ENCODE data around the gene ARSB.
"Not testable (repeated sequence)": the region's sequence is repeated elsewhere in the genome, so short reads cannot be mapped to it uniquely, and the experiment has no call there.

Gene ARSB

DNA sequence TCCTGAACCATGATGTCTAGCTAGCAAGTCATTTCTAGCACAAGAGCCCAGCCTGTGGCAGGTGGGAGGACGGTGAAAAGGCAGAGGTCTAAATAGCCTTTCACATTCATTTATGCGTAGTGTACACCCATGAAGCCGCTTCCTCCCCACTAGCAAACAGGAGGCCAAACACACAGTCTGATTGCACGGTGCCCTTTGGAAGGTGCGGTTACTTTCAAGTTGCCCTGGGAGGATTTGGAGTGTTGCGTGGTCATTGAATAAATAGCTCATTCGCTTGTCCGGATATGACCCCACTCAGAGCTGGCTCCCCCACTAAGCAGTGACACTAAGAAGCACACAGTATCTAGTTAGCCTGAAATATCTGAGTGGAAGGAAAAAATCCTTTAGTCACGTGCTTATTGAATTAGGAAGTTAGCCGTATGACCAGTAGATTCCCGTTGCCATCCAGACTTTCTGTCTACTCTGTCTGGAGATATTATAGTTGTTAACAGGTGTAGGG is 664 bp upstream of the ARSB start:
- no peak for DNase-seq (ENCODE audit: low read depth)
- H3K4me3 ChIP-seq (ENCODE audit: control insufficient read depth, low read depth, low read length) = peak overlapping the region; percentile 69
- TF ChIP-seq, protein P1, sequence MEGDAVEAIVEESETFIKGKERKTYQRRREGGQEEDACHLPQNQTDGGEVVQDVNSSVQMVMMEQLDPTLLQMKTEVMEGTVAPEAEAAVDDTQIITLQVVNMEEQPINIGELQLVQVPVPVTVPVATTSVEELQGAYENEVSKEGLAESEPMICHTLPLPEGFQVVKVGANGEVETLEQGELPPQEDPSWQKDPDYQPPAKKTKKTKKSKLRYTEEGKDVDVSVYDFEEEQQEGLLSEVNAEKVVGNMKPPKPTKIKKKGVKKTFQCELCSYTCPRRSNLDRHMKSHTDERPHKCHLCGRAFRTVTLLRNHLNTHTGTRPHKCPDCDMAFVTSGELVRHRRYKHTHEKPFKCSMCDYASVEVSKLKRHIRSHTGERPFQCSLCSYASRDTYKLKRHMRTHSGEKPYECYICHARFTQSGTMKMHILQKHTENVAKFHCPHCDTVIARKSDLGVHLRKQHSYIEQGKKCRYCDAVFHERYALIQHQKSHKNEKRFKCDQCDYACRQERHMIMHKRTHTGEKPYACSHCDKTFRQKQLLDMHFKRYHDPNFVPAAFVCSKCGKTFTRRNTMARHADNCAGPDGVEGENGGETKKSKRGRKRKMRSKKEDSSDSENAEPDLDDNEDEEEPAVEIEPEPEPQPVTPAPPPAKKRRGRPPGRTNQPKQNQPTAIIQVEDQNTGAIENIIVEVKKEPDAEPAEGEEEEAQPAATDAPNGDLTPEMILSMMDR (IDR thresholded peaks at IDR 0.05; ENCODE audit: control insufficient read depth, insufficient read depth, low read depth, low read length, missing control alignments) = no peak

DNA sequence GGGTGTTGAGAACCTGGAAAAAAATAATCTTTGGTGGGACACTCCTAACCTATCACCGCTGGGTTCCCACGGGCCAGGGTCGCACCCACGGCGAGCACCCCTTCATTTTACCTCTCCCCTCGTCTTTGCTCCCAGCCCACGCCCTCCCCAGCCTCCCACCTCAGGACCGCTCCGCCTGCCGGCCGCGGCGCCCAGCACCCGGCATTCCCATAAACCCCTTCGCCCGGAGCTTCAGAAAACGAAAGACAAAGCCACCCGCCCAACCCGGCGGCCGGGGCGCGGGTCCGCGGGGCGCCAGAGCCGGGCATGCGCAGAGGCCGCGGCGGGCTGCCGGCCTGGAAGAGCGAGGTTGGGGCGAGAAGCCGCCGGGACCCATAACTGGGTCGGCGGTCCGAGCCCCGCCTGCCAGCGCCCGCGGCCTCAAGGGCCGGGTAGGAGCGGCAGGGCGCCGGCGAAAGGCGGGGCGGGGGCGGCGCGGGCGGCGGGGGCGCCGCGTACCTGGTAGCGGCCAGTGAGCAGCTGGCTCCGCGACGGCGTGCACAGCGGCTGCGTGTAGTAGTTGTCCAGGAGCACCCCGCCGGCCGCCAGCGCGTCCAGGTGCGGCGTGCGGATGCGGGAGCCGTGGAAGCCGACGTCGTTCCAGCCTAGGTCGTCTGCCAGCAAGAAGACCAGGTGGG is 533 bp downstream of the ARSB start:
- DNase-seq (ENCODE audit: low read depth) = no peak
- H3K4me3 ChIP-seq (ENCODE audit: control insufficient read depth, low read depth, low read length) = peak overlapping the region; percentile 69
- TF ChIP-seq, protein P1 (IDR thresholded peaks at IDR 0.05; ENCODE audit: control insufficient read depth, insufficient read depth, low read depth, low read length, missing control alignments) = peak; percentile 46

DNA sequence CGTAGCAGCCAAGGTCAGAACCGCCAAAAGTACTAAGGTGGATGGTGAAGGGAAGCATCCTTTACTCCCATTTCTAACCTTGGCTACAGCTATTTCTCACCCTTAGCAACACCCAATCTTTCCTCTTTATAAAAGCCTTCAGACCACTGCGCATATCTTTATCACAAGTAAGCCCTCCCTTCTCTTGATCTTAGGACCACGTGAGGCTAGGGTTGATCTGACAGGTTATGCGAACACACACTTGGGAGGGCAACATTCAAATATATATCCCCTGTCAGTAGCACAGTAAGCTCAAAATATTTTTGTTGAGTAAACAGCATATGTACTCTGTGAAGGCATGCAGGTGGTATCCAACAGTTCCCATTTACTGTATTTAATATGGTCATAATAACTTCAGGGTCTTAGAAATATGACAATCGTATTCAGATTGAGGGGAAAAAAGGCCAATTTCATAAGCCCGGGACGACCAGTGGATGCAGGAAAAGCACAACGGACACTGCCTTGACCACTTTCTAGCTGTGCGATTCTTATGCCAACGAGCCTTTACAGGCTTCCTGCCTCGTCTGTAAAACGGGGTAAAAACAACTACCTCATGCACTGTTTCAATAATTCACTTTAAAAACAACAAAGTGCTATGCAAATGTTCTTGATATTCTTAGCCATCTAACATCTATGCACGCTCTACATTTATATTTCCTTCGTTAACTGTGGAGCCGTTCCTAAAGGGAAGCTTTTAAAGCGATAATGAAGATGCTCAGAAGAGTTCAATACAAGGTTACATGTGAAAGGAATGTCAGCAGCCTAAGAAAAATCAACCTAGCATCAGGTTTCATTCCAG is 1.3 kb downstream of the ARSB start:
- H3K4me3 ChIP-seq (ENCODE audit: control insufficient read depth, low read depth, low read length) = peak overlapping the region; percentile 69
- TF ChIP-seq, protein P1 (IDR thresholded peaks at IDR 0.05; ENCODE audit: control insufficient read depth, insufficient read depth, low read depth, low read length, missing control alignments) = no peak
- DNase-seq (ENCODE audit: low read depth) = no peak

DNA sequence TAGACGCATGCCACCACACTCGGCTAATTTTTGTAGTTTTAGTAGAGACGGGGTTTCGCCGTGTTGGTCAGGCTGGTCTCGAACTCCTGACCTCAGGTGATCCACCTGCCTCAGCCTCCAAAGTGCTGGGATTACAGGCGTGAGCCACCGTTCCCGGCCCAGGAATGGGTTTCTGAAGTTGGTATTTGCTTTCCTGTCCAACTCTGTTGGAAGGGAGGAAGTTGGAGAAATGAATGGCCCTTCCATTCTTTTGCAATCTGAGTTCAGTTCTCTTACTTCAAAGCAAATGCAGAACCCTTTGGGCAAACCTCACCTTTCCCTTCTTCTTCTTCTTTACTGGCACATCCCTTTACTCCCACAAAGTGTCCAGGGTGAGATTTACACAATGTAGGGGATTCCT is 1.9 kb downstream of the ARSB start:
- DNase-seq (ENCODE audit: low read depth); H3K4me3 ChIP-seq (ENCODE audit: control insufficient read depth, low read depth, low read length): not testable (repeated sequence)

DNA sequence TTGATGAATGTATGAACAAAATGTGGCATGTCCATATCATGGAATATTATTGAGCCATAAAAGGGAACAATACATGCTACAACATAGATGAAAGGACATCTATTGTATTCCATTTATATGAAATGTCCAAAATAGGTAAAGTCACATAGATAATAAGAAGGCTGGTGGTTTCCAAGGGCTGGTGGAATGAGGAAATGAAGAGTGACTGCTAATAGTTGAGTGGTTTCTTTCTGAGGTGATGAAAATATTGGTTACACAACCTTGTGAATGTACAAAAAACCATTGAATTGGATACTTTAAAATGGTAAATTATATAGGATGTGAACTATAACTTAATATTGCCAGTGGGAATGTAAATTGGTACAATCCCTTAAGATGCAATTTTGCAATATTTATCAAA is 5.2 kb downstream of the ARSB start:
- TF ChIP-seq, protein P1 (IDR thresholded peaks at IDR 0.05; ENCODE audit: control insufficient read depth, insufficient read depth, low read depth, low read length, missing control alignments) = no peak
- DNase-seq (ENCODE audit: low read depth) = no peak

DNA sequence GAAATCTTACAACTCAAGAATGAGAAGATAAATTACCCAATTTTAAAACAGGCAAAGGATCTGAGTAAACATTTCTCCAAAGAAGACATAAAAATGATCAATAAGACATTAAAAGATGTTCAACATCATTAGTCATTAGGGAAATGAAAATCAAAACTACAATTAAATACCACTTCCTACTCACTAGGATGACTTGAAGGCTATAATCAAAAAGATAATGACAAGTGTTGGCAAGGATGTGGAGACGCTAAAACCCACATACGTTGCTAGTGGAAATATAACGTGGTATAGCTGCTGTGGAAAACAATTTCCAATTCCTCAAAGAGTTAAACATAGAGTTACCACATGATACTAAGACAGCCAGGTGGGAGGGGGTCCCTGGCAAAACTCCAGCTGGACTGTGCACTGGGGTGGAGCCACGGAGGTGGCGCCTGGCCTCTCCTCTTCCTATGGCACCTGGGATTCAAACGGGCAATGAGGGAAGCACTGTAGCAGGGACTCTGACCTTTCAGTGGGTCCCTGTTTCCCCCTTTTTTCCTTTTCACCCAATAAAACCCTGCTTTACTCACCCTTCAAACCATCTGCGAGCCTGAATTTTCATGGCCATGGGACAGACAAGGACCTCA is 5.9 kb downstream of the ARSB start:
- no peak for DNase-seq (ENCODE audit: low read depth)
- H3K4me3 ChIP-seq (ENCODE audit: control insufficient read depth, low read depth, low read length) = no peak overlapping the region
- TF ChIP-seq, protein P1 (IDR thresholded peaks at IDR 0.05; ENCODE audit: control insufficient read depth, insufficient read depth, low read depth, low read length, missing control alignments) = no peak

More for the DNA sequence above, 5.2 kb downstream of the ARSB start:
- no peak overlapping the region for H3K4me3 ChIP-seq (ENCODE audit: control insufficient read depth, low read depth, low read length)

All from AG09309 (cell line).